Measurements from ENCODE around the gene ICAM1. TPM values are rescaled to one million over a fixed set of nuclear protein-coding genes. Genes with fewer than 3 reads are reported as not detected.

Gene ICAM1
- total and polyA plus RNA-seq, 2 of the 13 experiments (the other 11 are each of a cell fraction or from before 2014, with no cell fraction given): 37.9 to 98.4 TPM

GRCh38 chr19:10334588-10335351 is 63.9 kb downstream of the ICAM1 start (continued):
- TF ChIP-seq TMF1 (CRISPR knock-in tag; IDR thresholded peaks at IDR 0.05; ENCODE audit: low read depth) (no peak), ZNF468 (CRISPR knock-in tag; IDR thresholded peaks at IDR 0.05) (no peak), RNF219 (CRISPR knock-in tag; IDR thresholded peaks at IDR 0.05) (no peak), ZSCAN5A (CRISPR knock-in tag; IDR thresholded peaks at IDR 0.05; ENCODE audit: borderline replicate concordance) (no peak), MEF2D (CRISPR knock-in tag; IDR thresholded peaks at IDR 0.05) (peak; percentile 47; the same call in 1 of the 2 replicates), ZFY (CRISPR knock-in tag; IDR thresholded peaks at IDR 0.05) (peak; percentile 70), BRF2 (CRISPR knock-in tag; IDR thresholded peaks at IDR 0.05) (no peak), ZFP36L1 (CRISPR knock-in tag; IDR thresholded peaks at IDR 0.05) (no peak), CC2D1A (CRISPR knock-in tag; IDR thresholded peaks at IDR 0.05) (no peak), KAT7 (CRISPR knock-in tag; IDR thresholded peaks at IDR 0.05; ENCODE audit: borderline replicate concordance) (no peak; the same call in 1 of the 2 replicates), TOE1 (CRISPR knock-in tag; IDR thresholded peaks at IDR 0.05) (no peak), STAT5B (CRISPR knock-in tag; IDR thresholded peaks at IDR 0.05) (no peak), NR2F1 (CRISPR knock-in tag; IDR thresholded peaks at IDR 0.05) (no peak; a peak in 1 of 4 replicates), KLF15 (CRISPR knock-in tag; IDR thresholded peaks at IDR 0.05; ENCODE audit: borderline replicate concordance) (no peak)

All from HepG2 (cell line).